Activated CD4-positive, CD25-positive, alpha-beta regulatory T cell treated with anti-CD3 and anti-CD28 coated beads, Interleukin-2, amount 50 U/mL, for 16 hours (primary cell): ENCODE measurements around the gene PNPLA4.

Experiments used
- DNase-seq: peaks from one replicate; pipeline ENCODE4 v3.0.0-alpha.2; 2020; ENCODE audit warnings: low read depth, low spot score

Gene PNPLA4

GRCh38 chrX:7927259-7928167, at the start of gene PNPLA4:
Gene PNPLA4 (minus strand): TSS chrX:7927413. CDS start chrX:7926119, 1,294 bp downstream.
- DNase-seq: peak; percentile 50

- no peak for DNase-seq
Observed at GRCh38 chrX:7972586-7972985, 45.4 kb upstream of the PNPLA4 start.

DNA sequence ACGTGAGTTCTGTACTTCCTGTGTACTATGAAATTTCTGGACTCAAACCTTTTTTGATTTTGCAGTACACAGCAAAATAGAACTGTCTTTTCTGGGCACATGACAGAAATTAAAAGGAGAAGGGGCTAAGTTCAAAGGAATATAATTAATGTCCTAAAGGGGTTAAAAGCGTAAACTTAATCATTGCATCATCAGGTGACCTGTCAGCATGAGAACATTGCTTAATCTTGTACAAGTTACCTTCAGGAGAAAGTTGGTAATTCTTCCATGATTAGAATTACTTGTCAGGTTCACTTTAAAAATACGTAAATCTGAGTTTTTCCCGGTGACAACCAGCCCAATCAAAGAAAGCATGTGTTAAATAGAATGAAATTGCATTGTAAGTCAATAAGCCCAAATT, 43.2 kb upstream of the PNPLA4 start:
- DNase-seq: no peak

DNA sequence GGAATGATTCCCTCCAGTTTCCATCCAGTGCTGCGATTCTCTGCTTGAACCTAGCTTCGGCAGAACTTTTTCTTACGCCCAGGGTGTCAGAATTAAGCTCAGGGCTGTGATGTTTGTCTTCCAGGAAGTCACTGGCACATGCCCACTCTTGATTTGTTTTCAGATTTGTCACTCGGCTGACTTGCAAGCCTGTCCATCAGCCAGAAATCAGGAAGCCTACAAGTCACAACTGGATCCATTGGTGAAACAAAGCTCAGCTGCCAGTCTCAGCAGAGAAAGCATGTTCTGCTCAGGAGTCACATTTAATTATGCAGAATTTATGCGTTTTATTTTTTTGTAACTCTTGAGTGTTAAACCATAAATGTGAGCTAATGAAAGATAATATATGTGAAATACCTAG, 38.2 kb upstream of the PNPLA4 start:
- DNase-seq: no peak

DNA sequence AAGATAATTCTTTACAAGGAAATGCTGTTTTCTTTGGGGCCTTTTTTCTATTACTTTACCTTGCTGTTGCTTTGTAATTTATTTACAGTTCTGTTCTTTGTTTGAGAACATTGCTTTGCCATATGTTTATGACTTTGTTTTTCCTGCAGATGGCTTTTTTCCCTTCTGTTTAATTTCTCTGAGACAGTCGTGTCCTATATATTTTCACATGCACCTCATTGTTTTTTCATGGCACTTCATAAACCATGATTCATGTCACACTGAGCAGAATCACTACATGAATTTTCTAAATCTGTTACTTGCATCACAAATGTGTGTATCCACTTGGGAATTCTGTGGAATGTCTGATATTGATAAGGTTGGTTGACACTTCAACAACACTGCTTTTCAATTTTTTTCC, 33.0 kb upstream of the PNPLA4 start:
- no peak for DNase-seq

DNA sequence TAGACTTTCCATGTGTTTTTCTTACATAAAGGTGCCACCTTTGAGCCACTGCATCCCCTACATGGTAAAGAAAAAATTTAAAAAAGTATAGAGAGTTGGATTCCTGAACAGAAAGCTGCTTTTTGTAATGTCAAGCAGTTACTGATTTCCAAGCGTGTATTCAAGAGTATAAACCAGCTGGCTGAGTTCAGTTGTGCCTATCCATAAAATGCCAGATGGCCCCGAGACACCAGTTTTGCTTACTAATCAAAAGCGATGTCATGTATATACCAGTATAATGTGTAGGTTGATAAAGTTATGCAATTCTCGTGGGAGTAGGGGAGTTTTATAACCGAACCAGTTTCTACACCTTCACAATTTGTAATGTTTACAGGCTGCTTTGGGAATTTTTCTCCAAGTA, 26.2 kb upstream of the PNPLA4 start:
- DNase-seq: no peak

DNA sequence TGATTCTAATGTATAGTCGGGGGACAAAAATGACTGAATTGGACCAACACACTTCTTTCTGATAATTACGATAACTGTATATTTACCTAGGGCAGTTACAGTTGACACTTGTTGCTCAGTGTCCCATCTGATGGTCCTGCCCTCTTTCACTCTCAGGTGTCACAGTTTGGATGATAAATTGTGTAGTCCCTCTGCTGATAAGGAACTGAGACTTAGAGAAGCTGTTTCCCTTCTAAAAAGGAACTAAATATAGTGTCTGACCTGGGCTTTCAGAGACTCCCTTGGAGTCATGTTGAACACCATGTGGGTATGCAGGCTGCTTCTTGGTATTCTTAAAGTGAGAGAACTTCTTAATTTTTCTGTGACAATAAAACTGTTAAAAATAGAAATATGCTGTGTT, 23.7 kb upstream of the PNPLA4 start:
- no peak for DNase-seq

- DNase-seq: no peak
Observed at GRCh38 chrX:7948483-7948882, 21.3 kb upstream of the PNPLA4 start.

DNA sequence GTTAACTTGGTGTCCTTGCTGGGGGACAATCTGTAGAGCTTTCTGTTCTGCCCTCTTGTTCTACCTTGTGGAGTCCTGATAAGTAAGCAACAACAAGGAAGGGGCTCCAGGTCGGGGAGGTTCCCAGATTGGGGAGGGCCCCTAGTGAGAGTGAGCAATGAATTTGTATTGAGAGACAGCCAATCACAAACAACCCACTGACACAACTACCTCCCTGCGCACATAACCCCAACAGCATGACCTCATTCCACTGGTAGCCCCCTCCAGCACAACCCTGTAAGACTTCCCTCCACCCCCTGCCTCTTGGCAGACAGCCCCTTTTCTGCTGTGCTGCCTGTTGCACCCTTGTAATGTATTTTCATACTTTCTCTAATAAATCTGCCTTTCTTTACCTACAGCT, 19.7 kb upstream of the PNPLA4 start:
- no peak for DNase-seq

DNA sequence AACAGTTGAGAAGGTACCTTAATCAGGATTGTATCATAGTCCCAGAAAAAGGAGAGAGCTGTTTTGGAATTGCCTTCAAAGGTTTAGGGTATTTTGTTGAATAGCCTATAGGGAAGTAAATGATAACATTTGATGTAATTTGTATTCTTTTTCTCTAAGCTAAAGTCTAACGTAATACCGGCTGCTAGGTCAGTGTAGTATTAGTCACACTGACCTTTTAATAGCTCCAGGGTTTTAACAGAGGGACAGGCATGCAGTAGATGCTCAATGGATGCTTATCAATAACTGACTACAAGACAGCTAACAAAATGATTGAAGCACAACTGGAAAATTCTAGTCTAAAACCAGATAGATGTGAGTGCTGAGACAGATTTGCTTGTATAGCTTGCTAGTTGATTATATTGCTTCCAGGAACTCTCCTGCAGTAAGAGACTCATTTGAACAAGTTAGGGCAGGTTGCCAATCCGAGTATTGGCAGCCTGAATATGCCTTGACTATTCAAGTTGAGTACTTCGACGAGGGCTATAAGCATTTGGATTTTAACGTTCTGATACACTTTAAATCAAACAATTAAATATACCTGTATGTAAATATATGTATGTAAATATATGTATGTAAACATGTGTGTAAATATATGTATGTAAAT, 16.5 kb upstream of the PNPLA4 start:
- no peak for DNase-seq

- no peak for DNase-seq
Observed at GRCh38 chrX:7941390-7942042, 14.3 kb upstream of the PNPLA4 start.

GRCh38 chrX:7934026-7934425, 6.8 kb upstream of the PNPLA4 start:
- DNase-seq: no peak

DNA sequence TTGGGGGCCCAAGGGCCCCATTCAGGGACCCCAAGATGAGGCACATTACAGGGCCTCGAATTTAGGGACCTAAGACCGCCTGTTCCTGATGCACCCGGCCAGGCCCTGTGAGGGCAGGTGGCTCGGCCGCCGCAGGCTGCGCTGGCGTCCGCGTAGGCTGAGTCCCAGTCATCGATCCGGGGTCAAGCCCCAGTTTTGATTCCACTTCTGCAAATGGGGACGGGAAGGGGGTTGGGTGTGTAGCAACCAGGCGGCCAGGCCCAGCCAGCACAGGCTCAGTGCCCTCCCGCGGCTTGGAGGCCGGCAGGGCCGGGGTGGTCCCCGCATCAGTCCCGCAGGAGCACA, 327 bp downstream of the PNPLA4 start:
- no peak for DNase-seq

GRCh38 chrX:7926501-7926900, 712 bp downstream of the PNPLA4 start:
- no peak for DNase-seq

GRCh38 chrX:7925867-7926472, 1.2 kb downstream of the PNPLA4 start:
- peak; percentile 10 for DNase-seq

DNA sequence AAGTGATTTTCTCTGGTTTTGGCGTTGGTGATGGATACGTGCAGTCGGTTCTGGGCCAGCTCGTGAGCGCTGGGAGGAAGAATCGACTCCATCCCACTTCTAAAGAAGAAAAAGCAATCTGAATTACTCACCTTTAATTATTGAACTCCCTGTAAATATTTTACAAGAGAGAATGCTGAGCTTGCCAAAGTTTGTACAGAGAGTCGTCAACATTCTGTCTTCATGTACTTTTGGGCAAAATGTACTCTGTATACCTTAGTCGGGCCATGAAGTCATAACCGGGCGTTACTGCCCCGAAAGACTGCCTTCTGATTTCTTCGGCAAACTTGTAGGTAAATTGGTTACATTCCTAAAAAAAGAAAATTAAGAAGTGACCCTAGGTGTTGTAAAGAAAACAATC, 5.5 kb downstream of the PNPLA4 start:
- no peak for DNase-seq

DNA sequence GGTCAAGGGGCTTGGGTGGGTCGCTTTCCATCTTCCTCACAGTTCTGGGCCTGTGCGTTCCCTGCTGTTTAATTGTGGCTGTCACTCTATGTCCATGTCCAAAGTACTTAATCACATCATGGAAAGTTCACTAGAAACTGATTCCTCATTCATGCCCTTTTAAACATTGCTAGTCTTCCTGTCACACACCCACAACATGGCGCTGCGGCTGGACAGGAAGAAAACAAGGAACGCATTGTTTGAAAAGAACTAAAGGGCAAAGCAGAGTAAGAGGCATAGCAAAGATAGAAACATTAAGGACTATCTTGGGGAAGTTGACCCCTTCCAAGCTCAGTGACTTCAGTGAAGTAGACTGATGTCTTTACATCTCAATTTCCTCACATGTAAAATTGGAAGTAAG, 18.4 kb downstream of the PNPLA4 start:
- no peak for DNase-seq

GRCh38 chrX:7904562-7904961, 22.7 kb downstream of the PNPLA4 start:
- no peak for DNase-seq

- DNase-seq: no peak
Observed at GRCh38 chrX:7891928-7892327, 35.3 kb downstream of the PNPLA4 start.

GRCh38 chrX:7889680-7890079, 37.5 kb downstream of the PNPLA4 start:
- DNase-seq: no peak

GRCh38 chrX:7889135-7889534, 38.1 kb downstream of the PNPLA4 start:
- no peak for DNase-seq

- DNase-seq: no peak
Observed at GRCh38 chrX:7876957-7877356, 50.3 kb downstream of the PNPLA4 start.
